ENCODE results near the gene KDM6A. TPM values are rescaled to one million over a fixed set of nuclear protein-coding genes. Genes with fewer than 3 reads are reported as not detected.

Gene KDM6A
- polyA plus RNA-seq, 1 donor (not counting 4 experiments of a cell fraction or from before 2014, with no cell fraction given): 64.2 TPM

GRCh38 chrX:44980403-44980802, 107.4 kb downstream of the KDM6A start:
- Histone ChIP-seq H3K27me3 (ENCODE audit: control insufficient read depth, extremely low read depth, insufficient read depth, low read length) (no peaks in the 10 kb centered on the region), H3K9me3 (ENCODE audit: control insufficient read depth, low read depth, low read length) (no peaks in the 10 kb centered on the region), H3K4me2 (ENCODE audit: control insufficient read depth, extremely low read depth, insufficient read depth, low read depth, low read length) (no peak overlapping the region), H4K20me1 (ENCODE audit: control insufficient read depth, extremely low read depth, insufficient read depth, low read length) (peaks cover 3% of the 10 kb centered on the region), H3K4me1 (ENCODE audit: control insufficient read depth, extremely low read depth, insufficient read depth, low read length) (peaks cover 6% of the 10 kb centered on the region), H3K9me1 (ENCODE audit: control insufficient read depth, extremely low read depth, insufficient read depth, low read length) (no peaks in the 10 kb centered on the region), H3K79me2 (ENCODE audit: control insufficient read depth, insufficient read depth, low read length) (peaks cover 80% of the 10 kb centered on the region), H3K27ac (ENCODE audit: control insufficient read depth, insufficient read depth, low read length) (no peak overlapping the region), H3K36me3 (ENCODE audit: control insufficient read depth in 2 of 2, extremely low read depth in 1 of 2, insufficient read depth in 2 of 2, low read length in 2 of 2) (peaks cover 0 to 2% of the 10 kb centered on the region in 2 experiments), H2AFZ (ENCODE audit: control insufficient read depth, low read length) (no peak overlapping the region), H3K4me3 (ENCODE audit: control insufficient read depth in 2 of 3, extremely low read depth in 1 of 3, insufficient read depth in 2 of 3, low read depth in 1 of 3, low read length in 3 of 3) (no peak overlapping the region), H3K9ac (ENCODE audit: control insufficient read depth, extremely low read depth, insufficient read depth, low read length) (no peak overlapping the region)
- FAIRE-seq (no peak), DNase-seq (ENCODE audit: low read depth, low spot score) (no peak)
- TF ChIP-seq EZH2 (IDR thresholded peaks at IDR 0.05; ENCODE audit: low read length) (no peak), CTCF (optimal IDR thresholded peaks at IDR 0.05 in 1 of 3, IDR thresholded peaks at IDR 0.05 in 1 of 3, conservative IDR thresholded peaks at IDR 0.05 in 1 of 3; ENCODE audit: extremely low read depth in 1 of 3, insufficient read depth in 2 of 3, low read length in 3 of 3) (no peak)
- dilution Hi-C loops (cut with MboI; ENCODE audit: extremely low pct_ligation_motif_present, low sequenced_read_pairs): no loop called here

- Histone ChIP-seq H3K9me1 (ENCODE audit: control insufficient read depth, extremely low read depth, insufficient read depth, low read length) (no peaks in the 10 kb centered on the region), H3K36me3 (ENCODE audit: control insufficient read depth in 2 of 2, extremely low read depth in 1 of 2, insufficient read depth in 2 of 2, low read length in 2 of 2) (peaks cover 0 to 2% of the 10 kb centered on the region in 2 experiments), H3K4me3 (ENCODE audit: control insufficient read depth in 2 of 3, extremely low read depth in 1 of 3, insufficient read depth in 2 of 3, low read depth in 1 of 3, low read length in 3 of 3) (no peak overlapping the region), H3K27ac (ENCODE audit: control insufficient read depth, insufficient read depth, low read length) (no peak overlapping the region), H3K9me3 (ENCODE audit: control insufficient read depth, low read depth, low read length) (no peaks in the 10 kb centered on the region), H3K4me1 (ENCODE audit: control insufficient read depth, extremely low read depth, insufficient read depth, low read length) (peaks cover 1% of the 10 kb centered on the region), H3K79me2 (ENCODE audit: control insufficient read depth, insufficient read depth, low read length) (peaks cover 78% of the 10 kb centered on the region), H3K27me3 (ENCODE audit: control insufficient read depth, extremely low read depth, insufficient read depth, low read length) (no peaks in the 10 kb centered on the region), H4K20me1 (ENCODE audit: control insufficient read depth, extremely low read depth, insufficient read depth, low read length) (peaks cover 3% of the 10 kb centered on the region), H3K4me2 (ENCODE audit: control insufficient read depth, extremely low read depth, insufficient read depth, low read depth, low read length) (no peak overlapping the region), H3K9ac (ENCODE audit: control insufficient read depth, extremely low read depth, insufficient read depth, low read length) (no peak overlapping the region), H2AFZ (ENCODE audit: control insufficient read depth, low read length) (no peak overlapping the region)
- DNase-seq (ENCODE audit: low read depth, low spot score) (no peak), FAIRE-seq (no peak)
- dilution Hi-C loops (cut with MboI; ENCODE audit: extremely low pct_ligation_motif_present, low sequenced_read_pairs): no loop called here
- no peak for TF ChIP-seq EZH2 (IDR thresholded peaks at IDR 0.05; ENCODE audit: low read length)
- no peak for TF ChIP-seq CTCF (optimal IDR thresholded peaks at IDR 0.05 in 1 of 3, IDR thresholded peaks at IDR 0.05 in 1 of 3, conservative IDR thresholded peaks at IDR 0.05 in 1 of 3; ENCODE audit: extremely low read depth in 1 of 3, insufficient read depth in 2 of 3, low read length in 3 of 3)
Measured at GRCh38 chrX:44980883-44981282, 107.9 kb downstream of the KDM6A start.
